ENCODE results near the gene SPATA33.

SPATA33 gene

GRCh38 chr16:89685916-89686315, 28.3 kb downstream of the SPATA33 start:
- Histone ChIP-seq H3K9ac (ENCODE audit: low read depth, low read length) (no peak overlapping the region), H3K9me3 (ENCODE audit: insufficient read depth, low read length, severe bottlenecking) (peaks cover 8% of the 10 kb centered on the region), H3K4me3 (ENCODE audit: low read depth in 1 of 2, low read length in 2 of 2) (peak overlapping the region in 1 of 2 experiments; percentile 75; a peak in 1 of 4 replicates), H4K20me1 (ENCODE audit: insufficient read depth, low read length) (no peaks in the 10 kb centered on the region), H3K36me3 (ENCODE audit: insufficient read depth, low read length) (peaks cover 16% of the 10 kb centered on the region), H2AFZ (ENCODE audit: low read depth, low read length) (no peak overlapping the region), H3K79me2 (ENCODE audit: insufficient read depth, low read length) (peaks cover 20% of the 10 kb centered on the region), H3K4me2 (ENCODE audit: insufficient read depth, low read length) (peak overlapping the region; percentile 89), H3K27me3 (ENCODE audit: insufficient read depth, low read length, poor library complexity) (no peaks in the 10 kb centered on the region), H3K27ac (ENCODE audit: low read length) (no peak overlapping the region), H3K4me1 (ENCODE audit: insufficient read depth, low read length) (peaks cover 22% of the 10 kb centered on the region)
- no peak for ATAC-seq (ENCODE audit: insufficient read depth, low read depth)
- no peak for DNase-seq
- no peak for TF ChIP-seq CTCF (IDR thresholded peaks at IDR 0.05; ENCODE audit: borderline replicate concordance, extremely low read depth, low read length, poor library complexity, severe bottlenecking)
- no peak for TF ChIP-seq EZH2 (IDR thresholded peaks at IDR 0.05; ENCODE audit: borderline replicate concordance, low read depth, low read length, severe bottlenecking)

GRCh38 chr16:89686520-89687091, 29.0 kb downstream of the SPATA33 start, which contains the start of gene CDK10:
Gene CDK10, plus strand, starts transcription at chr16:89686689. Its CDS starts 22 bp downstream, at chr16:89686711.
- no peak for TF ChIP-seq EZH2 (IDR thresholded peaks at IDR 0.05; ENCODE audit: borderline replicate concordance, low read depth, low read length, severe bottlenecking)
- TF ChIP-seq CTCF (IDR thresholded peaks at IDR 0.05; ENCODE audit: borderline replicate concordance, extremely low read depth, low read length, poor library complexity, severe bottlenecking) = no peak
- H3K27me3 ChIP-seq (ENCODE audit: insufficient read depth, low read length, poor library complexity) = no peaks in the 10 kb centered on the region
- H3K4me3 ChIP-seq (ENCODE audit: low read depth in 1 of 2, low read length in 2 of 2) = peak within 1 kb of the TSS; percentile 43 to 75
- H3K4me1 ChIP-seq (ENCODE audit: insufficient read depth, low read length) = peaks cover 22% of the 10 kb centered on the region
- peak within 1 kb of the TSS; percentile 70 for H3K9ac ChIP-seq (ENCODE audit: low read depth, low read length)
- peaks cover 20% of the 10 kb centered on the region for H3K79me2 ChIP-seq (ENCODE audit: insufficient read depth, low read length)
- DNase-seq (peak; percentile 92), ATAC-seq (ENCODE audit: insufficient read depth, low read depth) (peak; percentile 93)
- H3K27ac ChIP-seq (ENCODE audit: low read length) = peak within 1 kb of the TSS; percentile 96
- no peaks in the 10 kb centered on the region for H4K20me1 ChIP-seq (ENCODE audit: insufficient read depth, low read length)
- peaks cover 22% of the 10 kb centered on the region for H3K36me3 ChIP-seq (ENCODE audit: insufficient read depth, low read length)
- H3K4me2 ChIP-seq (ENCODE audit: insufficient read depth, low read length) = peak within 1 kb of the TSS; percentile 89
- peak within 1 kb of the TSS; percentile 98 for H2AFZ ChIP-seq (ENCODE audit: low read depth, low read length)
- peaks cover 8% of the 10 kb centered on the region for H3K9me3 ChIP-seq (ENCODE audit: insufficient read depth, low read length, severe bottlenecking)

- peaks cover 28% of the 10 kb centered on the region for H3K36me3 ChIP-seq (ENCODE audit: insufficient read depth, low read length)
These were observed 29.7 kb downstream of the SPATA33 start for GRCh38 chr16:89687092-89687940.

More at GRCh38 chr16:89687092-89687940, 29.7 kb downstream of the SPATA33 start:
- peaks cover 20% of the 10 kb centered on the region for H3K79me2 ChIP-seq (ENCODE audit: insufficient read depth, low read length)
- peaks cover 22% of the 10 kb centered on the region for H3K4me1 ChIP-seq (ENCODE audit: insufficient read depth, low read length)
- TF ChIP-seq EZH2 (IDR thresholded peaks at IDR 0.05; ENCODE audit: borderline replicate concordance, low read depth, low read length, severe bottlenecking) (no peak), CTCF (IDR thresholded peaks at IDR 0.05; ENCODE audit: borderline replicate concordance, extremely low read depth, low read length, poor library complexity, severe bottlenecking) (peak; percentile 20)
- ATAC-seq (ENCODE audit: insufficient read depth, low read depth) (peak; percentile 52), DNase-seq (no peak)
- H3K9me3 ChIP-seq (ENCODE audit: insufficient read depth, low read length, severe bottlenecking) = peaks cover 8% of the 10 kb centered on the region
- H4K20me1 ChIP-seq (ENCODE audit: insufficient read depth, low read length) = no peaks in the 10 kb centered on the region
- H3K9ac ChIP-seq (ENCODE audit: low read depth, low read length) = peak overlapping the region; percentile 70
- peak overlapping the region; percentile 98 for H2AFZ ChIP-seq (ENCODE audit: low read depth, low read length)
- H3K4me3 ChIP-seq (ENCODE audit: low read depth in 1 of 2, low read length in 2 of 2) = peak overlapping the region; percentile 43 to 75; a peak in 3 of 4 replicates
- peak overlapping the region; percentile 89 for H3K4me2 ChIP-seq (ENCODE audit: insufficient read depth, low read length)
- H3K27ac ChIP-seq (ENCODE audit: low read length) = peak overlapping the region; percentile 96
- no peaks in the 10 kb centered on the region for H3K27me3 ChIP-seq (ENCODE audit: insufficient read depth, low read length, poor library complexity)

All from DND-41 (cell line).